GM23338 (cell line): ENCODE measurements around the gene TNK2. TPM values are rescaled to one million over a fixed set of nuclear protein-coding genes. Genes with fewer than 3 reads are reported as not detected.
"Not testable (repeated sequence)": the region's sequence is repeated elsewhere in the genome, so short reads cannot be mapped to it uniquely, and the experiment has no call there.

Source experiments
- ATAC-seq: fragments of 200-7000 bp; cut with Tn5 transposase; 3 replicates; pipeline ENCODE4 v1.9.1; 2020
- DNase-seq: peaks from one replicate; pipeline ENCODE4 v3.0.0-alpha.2; 2015; ENCODE audit warnings: low spot score
- H2AFZ ChIP-seq: fragments of 200-600 bp; sonication (generic); 2 replicates; pipeline ENCODE4 v1.8.0; 2016; ENCODE audit warnings: antibody characterized with exemption, mild to moderate bottlenecking, moderate library complexity
- H3F3A ChIP-seq: fragments of 200-600 bp; sonication (generic); replicated peaks from 2 replicates; pipeline ENCODE4 v1.8.0; 2017; ENCODE audit warnings: antibody characterized with exemption, mixed run types, low read depth
- H3K27ac ChIP-seq: fragments of 200-600 bp; sonication (generic); 2 replicates; pipeline ENCODE4 v1.6.1; 2016; ENCODE audit warnings: low read depth
- H3K27me3 ChIP-seq: fragments of 200-600 bp; sonication (generic); 2 replicates; pipeline ENCODE4 v1.8.0; 2016; ENCODE audit warnings: mild to moderate bottlenecking, mixed run types, moderate library complexity; ENCODE audit not compliant: insufficient read depth
- H3K36me3 ChIP-seq: fragments of 200-600 bp; sonication (generic); 2 replicates; pipeline ENCODE4 v1.8.0; 2016; ENCODE audit warnings: mild to moderate bottlenecking; ENCODE audit not compliant: insufficient read depth
- H3K4me1 ChIP-seq: fragments of 200-600 bp; sonication (generic); 2 replicates; pipeline ENCODE4 v1.8.0; 2016; ENCODE audit warnings: mild to moderate bottlenecking, moderate library complexity; ENCODE audit not compliant: insufficient read depth
- H3K4me2 ChIP-seq: fragments of 200-600 bp; sonication (generic); 2 replicates; pipeline ENCODE4 v1.7.1; 2017; ENCODE audit warnings: mixed run types
- H3K4me3 ChIP-seq: fragments of 200-600 bp; sonication (generic); 2 replicates; pipeline ENCODE4 v1.6.1; 2016; ENCODE audit warnings: mixed run types
- H3K79me2 ChIP-seq: fragments of 200-600 bp; sonication (generic); replicated peaks from 2 replicates; pipeline ENCODE4 v1.8.0; 2017; ENCODE audit warnings: mild to moderate bottlenecking; ENCODE audit not compliant: insufficient read depth
- H3K9me2 ChIP-seq: fragments of 200-600 bp; sonication (generic); 2 replicates; pipeline ENCODE4 v1.8.0; 2017; ENCODE audit not compliant: insufficient read depth
- H4K20me1 ChIP-seq: fragments of 200-600 bp; sonication (generic); replicated peaks from 2 replicates; pipeline ENCODE4 v1.8.0; 2017; ENCODE audit warnings: mild to moderate bottlenecking; ENCODE audit not compliant: insufficient read depth
- H3K27ac Mint-ChIP-seq: 2 replicates; pipeline ENCODE4 v1.8.0; 2020; ENCODE audit warnings: inconsistent platforms, mild to moderate bottlenecking, moderate library complexity, mixed read lengths
- H3K27me3 Mint-ChIP-seq: 3 replicates; pipeline ENCODE4 v1.8.0; 2022; ENCODE audit warnings: low read depth, mild to moderate bottlenecking, moderate library complexity, mixed read lengths, inconsistent platforms; ENCODE audit not compliant: insufficient read depth, poor library complexity
- H3K36me3 Mint-ChIP-seq: 3 replicates; pipeline ENCODE4 v1.8.0; 2021; ENCODE audit warnings: low read depth, mild to moderate bottlenecking, inconsistent platforms, moderate library complexity, mixed read lengths
- H3K4me1 Mint-ChIP-seq: 3 replicates; pipeline ENCODE4 v1.8.0; 2020; ENCODE audit warnings: mild to moderate bottlenecking, inconsistent platforms, mixed read lengths
- H3K4me3 Mint-ChIP-seq: 3 replicates; pipeline ENCODE4 v1.8.0; 2021; ENCODE audit warnings: moderate library complexity, mild to moderate bottlenecking, inconsistent platforms, mixed read lengths
- H3K9me3 Mint-ChIP-seq: 3 replicates; pipeline ENCODE4 v1.8.0; 2020; ENCODE audit warnings: moderate library complexity, mild to moderate bottlenecking, inconsistent platforms, mixed read lengths
- CREB1 ChIP-seq: fragments of 250-450 bp; sonication (Bioruptor Pico); IDR thresholded peaks from 2 replicates; pipeline ENCODE4 v1.5.0; 2020; ENCODE audit warnings: low read depth, mild to moderate bottlenecking, moderate library complexity
- CTCF ChIP-seq, 2 experiments: fragments of 200-600 bp in 1 of 2; sonication (generic) in 1 of 2; conservative IDR thresholded peaks; 2 replicates each; pipeline versions ENCODE4 v1.5.1 to v1.6.1; 2016 to 2017; ENCODE audit warnings: antibody characterized with exemption in 2 of 2, low read depth in 2 of 2, mild to moderate bottlenecking in 2 of 2, moderate library complexity in 1 of 2
- ETS1 ChIP-seq: IDR thresholded peaks from 2 replicates; pipeline ENCODE4 v1.6.1; 2016; ENCODE audit warnings: antibody characterized with exemption
- EZH2phosphoT487 ChIP-seq: fragments of 200-600 bp; sonication (generic); IDR thresholded peaks from one replicate; pipeline ENCODE4 v1.8.1; 2018; ENCODE audit warnings: antibody characterized with exemption; ENCODE audit not compliant: unreplicated experiment
- JUNB ChIP-seq: IDR thresholded peaks from one replicate; pipeline ENCODE4 v1.6.1; 2016; ENCODE audit warnings: antibody characterized with exemption; ENCODE audit not compliant: unreplicated experiment
- NANOG ChIP-seq: IDR thresholded peaks from 2 replicates; pipeline ENCODE4 v1.6.1; 2016; ENCODE audit warnings: antibody characterized with exemption, borderline replicate concordance
- REST ChIP-seq: IDR thresholded peaks from one replicate; pipeline ENCODE4 v1.6.1; 2018; ENCODE audit warnings: antibody characterized with exemption; ENCODE audit not compliant: unreplicated experiment
- ZNF114 ChIP-seq: fragments of 250-450 bp; sonication (Bioruptor Pico); IDR thresholded peaks from 2 replicates; pipeline ENCODE4 v1.5.0; 2020; ENCODE audit warnings: mild to moderate bottlenecking, moderate library complexity
- ZNF331 ChIP-seq: fragments of 250-450 bp; sonication (Bioruptor Pico); IDR thresholded peaks from 2 replicates; pipeline ENCODE4 v1.5.0; 2020; ENCODE audit warnings: low read depth, mild to moderate bottlenecking, moderate library complexity
- polyA plus RNA-seq: library from polyadenylated mRNA; unstranded; fragments of >200 nt; fragmentation: Nextera tagmentation; extraction: Ambion mirVana; gene quantifications from 2 replicates; pipeline ENCODE4 v1.2.1, GENCODE V29; 2016
- total RNA-seq: library from RNA; depleted of rRNA; stranded (reverse); fragments of >200 nt; shearing (Covaris generic); gene quantifications from 2 replicates; pipeline ENCODE4 v1.2.3, GENCODE V29; 2014

The TNK2 gene
- total and polyA plus RNA-seq, 2 experiments from 2014 or later, result 10.0 to 22.5 TPM

GRCh38 chr3:195863121-195864061, 45.0 kb downstream of the TNK2 start:
- H2AFZ ChIP-seq, result no peak overlapping the region
- ATAC-seq, result peak; percentile 91
- no peaks in the 10 kb centered on the region for H3K79me2 ChIP-seq
- H3K4me1 ChIP-seq, result peaks cover 4% of the 10 kb centered on the region; the same call in 1 of the 2 replicates
- no peaks in the 10 kb centered on the region for H4K20me1 ChIP-seq
- H3K9me2 ChIP-seq, result no peaks in the 10 kb centered on the region
- no peaks in the 10 kb centered on the region for H3K36me3 ChIP-seq
- TF ChIP-seq ZNF114 (CRISPR knock-in tag), result no peak
- TF ChIP-seq CTCF (conservative IDR thresholded peaks at IDR 0.05; ENCODE audit: low read depth in 2 of 2), result peak; percentile 78 to 98
- peaks cover 17% of the 10 kb centered on the region for H3K27me3 Mint-ChIP-seq
- H3K9me3 Mint-ChIP-seq, result no peaks in the 10 kb centered on the region
- H3K36me3 Mint-ChIP-seq, result no peaks in the 10 kb centered on the region
- no peaks in the 10 kb centered on the region for H3K27me3 ChIP-seq
- H3K27ac Mint-ChIP-seq, result no peak overlapping the region
- peak; percentile 90 for DNase-seq
- peaks cover 17% of the 10 kb centered on the region for H3K4me1 Mint-ChIP-seq
- no peak overlapping the region for H3K4me2 ChIP-seq
- no peak overlapping the region for H3K4me3 Mint-ChIP-seq
- H3F3A ChIP-seq, result peaks cover 3% of the 10 kb centered on the region; the same call in 1 of the 2 replicates
- H3K4me3 ChIP-seq, result no peak overlapping the region
- no peak overlapping the region for H3K27ac ChIP-seq

GRCh38 chr3:195862318-195862717, 46.0 kb downstream of the TNK2 start:
- not testable (repeated sequence) for H3F3A ChIP-seq, H3K4me3 ChIP-seq, H3K4me1 ChIP-seq, H3K27me3 ChIP-seq, H3K4me3 Mint-ChIP-seq, DNase-seq, H3K9me2 ChIP-seq, H3K27ac ChIP-seq, H3K27ac Mint-ChIP-seq, H3K36me3 Mint-ChIP-seq, H2AFZ ChIP-seq, H3K79me2 ChIP-seq, H3K4me2 ChIP-seq, H3K9me3 Mint-ChIP-seq, H4K20me1 ChIP-seq, ATAC-seq, H3K36me3 ChIP-seq
- Mint-ChIP-seq H3K27me3 (peaks cover 17% of the 10 kb centered on the region), H3K4me1 (peaks cover 17% of the 10 kb centered on the region)

GRCh38 chr3:195860456-195860855, 47.9 kb downstream of the TNK2 start:
- Mint-ChIP-seq H3K27ac (no peak overlapping the region), H3K4me1 (peaks cover 17% of the 10 kb centered on the region), H3K36me3 (no peaks in the 10 kb centered on the region), H3K9me3 (no peaks in the 10 kb centered on the region), H3K27me3 (peaks cover 14% of the 10 kb centered on the region), H3K4me3 (no peak overlapping the region; the same call in 2 of the 3 replicates)
- DNase-seq (no peak), ATAC-seq (no peak)
- Histone ChIP-seq H3K79me2 (no peaks in the 10 kb centered on the region), H3K4me2 (no peak overlapping the region), H3K4me3 (no peak overlapping the region), H3K36me3 (no peaks in the 10 kb centered on the region), H3F3A (peaks cover 3% of the 10 kb centered on the region; the same call in 1 of the 2 replicates), H4K20me1 (no peaks in the 10 kb centered on the region), H3K27ac (no peak overlapping the region), H3K4me1 (peaks cover 4% of the 10 kb centered on the region; the same call in 1 of the 2 replicates), H3K9me2 (no peaks in the 10 kb centered on the region), H2AFZ (no peak overlapping the region), H3K27me3 (no peaks in the 10 kb centered on the region)
- no peak for TF ChIP-seq REST
- no peak for TF ChIP-seq EZH2phosphoT487
- TF ChIP-seq JUNB, result no peak
- no peak for TF ChIP-seq ZNF331
- TF ChIP-seq NANOG, result no peak
- TF ChIP-seq ETS1, result no peak
- no peak for TF ChIP-seq CTCF (conservative IDR thresholded peaks at IDR 0.05; ENCODE audit: low read depth in 2 of 2)
- no peak for TF ChIP-seq CREB1 (CRISPR knock-in tag)
- no peak for TF ChIP-seq ZNF114 (CRISPR knock-in tag)
